Measurements from ENCODE around the gene NCAM2.

Gene NCAM2

GRCh38 chr21:21029164-21029563, 31.0 kb downstream of the NCAM2 start:
- DNase-seq, result no peak

GRCh38 chr21:21030311-21030710, 32.1 kb downstream of the NCAM2 start:
- no peak for DNase-seq

DNA sequence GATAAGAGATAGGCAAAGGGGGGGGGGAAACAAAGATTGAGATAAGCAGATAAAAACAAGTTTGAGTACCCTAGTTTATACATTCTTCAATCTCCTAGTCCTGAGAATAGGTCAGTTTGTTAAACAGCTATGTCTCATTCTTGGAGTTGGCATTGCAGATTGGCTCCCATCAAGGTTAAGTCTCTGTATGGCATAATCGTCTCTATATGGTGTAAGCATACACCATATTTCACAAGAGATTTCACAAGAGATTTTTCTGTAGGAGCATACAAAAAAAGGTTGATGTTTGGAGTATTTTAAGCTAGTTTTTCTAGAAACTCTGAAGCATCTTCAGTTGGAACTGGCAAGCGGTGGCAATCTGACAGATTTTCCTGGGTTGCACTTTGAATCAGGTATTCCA, 35.8 kb downstream of the NCAM2 start:
- DNase-seq, result no peak

DNA sequence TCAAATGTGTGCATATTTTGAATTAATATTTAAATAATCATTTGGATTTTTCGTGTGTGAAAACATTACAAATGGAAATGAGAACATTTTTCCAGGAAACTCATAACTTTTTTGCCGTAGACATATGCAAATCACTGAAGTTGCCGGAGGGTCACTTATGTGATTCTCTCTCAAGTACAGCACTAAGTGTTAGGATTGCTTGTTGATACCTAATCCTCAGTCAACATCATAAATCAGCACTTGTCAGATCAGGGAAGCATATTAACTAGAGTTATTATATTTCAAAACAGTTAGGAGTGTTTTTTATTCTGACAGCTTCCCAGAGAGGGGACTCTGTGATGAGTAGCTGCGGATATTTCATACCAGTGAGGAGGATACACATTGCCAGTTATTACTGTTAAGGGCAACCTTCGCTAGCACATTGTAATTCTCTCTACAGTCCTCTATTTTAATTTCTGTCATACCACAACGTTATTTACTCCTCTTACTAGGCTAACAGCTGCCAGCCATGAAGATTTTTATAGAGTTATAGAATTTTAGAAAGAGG, 41.5 kb downstream of the NCAM2 start:
- DNase-seq, result no peak

DNA sequence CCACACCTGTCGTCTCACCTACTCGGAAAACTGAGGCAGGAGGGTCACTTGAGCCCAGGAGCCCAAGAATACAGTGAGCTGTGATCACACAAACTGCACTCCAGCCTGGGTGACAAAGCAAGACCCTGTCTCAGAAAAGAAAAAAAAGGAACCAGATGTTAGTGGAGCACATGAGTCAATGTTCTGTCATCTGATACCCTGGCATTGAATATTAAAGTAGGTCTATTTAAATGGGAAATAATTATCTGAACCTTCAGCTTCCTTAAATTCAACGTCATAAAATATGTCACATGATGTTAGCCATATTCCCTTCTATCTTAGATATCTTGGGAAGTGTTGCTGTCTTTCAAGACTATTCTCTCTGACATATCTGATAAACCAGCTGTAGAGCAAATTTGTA, 47.3 kb downstream of the NCAM2 start:
- no peak for DNase-seq

GRCh38 chr21:21046063-21046462, 47.9 kb downstream of the NCAM2 start:
- DNase-seq, result no peak

GRCh38 chr21:21051109-21052055, 53.2 kb downstream of the NCAM2 start:
- no peak for DNase-seq

GRCh38 chr21:21052672-21053071, 54.5 kb downstream of the NCAM2 start:
- DNase-seq, result no peak

DNA sequence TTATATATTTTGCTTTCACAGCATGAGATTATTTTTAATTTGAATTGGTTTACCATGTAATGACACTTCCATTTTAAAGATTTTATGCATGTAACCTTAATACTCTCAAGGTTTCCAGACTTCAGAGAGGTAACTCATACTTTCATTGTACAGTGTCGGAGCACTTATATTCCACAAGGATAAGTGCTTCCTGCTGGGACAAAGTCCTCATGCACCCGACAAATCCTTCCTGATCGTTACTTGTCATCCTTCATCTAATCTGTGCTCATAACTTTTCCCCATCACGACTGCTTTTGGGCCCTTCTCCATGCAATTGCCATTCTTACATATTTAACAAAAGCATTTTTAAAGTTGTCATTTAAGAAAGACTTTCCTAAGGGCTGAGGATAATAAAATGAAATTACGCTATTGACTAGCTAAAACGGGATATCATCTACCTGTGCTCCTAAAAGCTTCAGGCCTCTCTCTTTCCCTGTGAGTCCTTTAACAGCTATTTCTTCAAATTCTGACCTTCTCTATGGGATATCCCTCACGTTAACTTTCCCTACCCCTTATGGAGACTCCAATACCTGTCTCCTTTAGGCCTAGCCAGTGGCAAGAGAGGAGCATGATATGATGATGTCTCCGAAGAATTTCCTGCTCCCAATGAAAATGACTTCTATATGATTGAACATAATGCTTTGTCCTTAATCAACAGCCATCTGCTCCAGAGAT, 59.3 kb downstream of the NCAM2 start:
- DNase-seq, result no peak

- DNase-seq, result no peak
These were observed 65.6 kb downstream of the NCAM2 start for GRCh38 chr21:21063828-21064227.

- DNase-seq, result no peak
These were observed 66.1 kb downstream of the NCAM2 start for GRCh38 chr21:21064353-21064752.

- DNase-seq, result no peak
These were observed 69.2 kb downstream of the NCAM2 start for GRCh38 chr21:21067375-21067774.

DNA sequence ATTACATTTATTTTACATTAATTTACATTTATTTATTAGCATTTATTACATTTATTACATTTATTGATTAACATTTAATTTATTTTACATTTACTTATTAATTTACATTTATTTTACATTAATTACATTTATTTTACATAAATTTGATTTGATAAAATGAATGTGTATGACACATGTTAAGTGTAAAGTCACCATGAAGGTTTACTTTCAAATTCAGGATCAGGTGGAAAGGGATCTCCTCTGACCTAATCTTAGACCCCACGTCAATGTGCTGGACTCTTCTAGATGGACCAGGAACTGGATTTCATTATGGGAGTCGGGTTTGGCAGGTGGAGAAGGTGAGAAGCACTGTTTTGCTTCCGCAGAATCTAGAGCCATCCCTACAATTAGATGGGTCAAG, 76.1 kb downstream of the NCAM2 start:
- no peak for DNase-seq

GRCh38 chr21:21076051-21076450, 77.8 kb downstream of the NCAM2 start:
- DNase-seq, result no peak

GRCh38 chr21:21076491-21076890, 78.3 kb downstream of the NCAM2 start:
- no peak for DNase-seq

DNA sequence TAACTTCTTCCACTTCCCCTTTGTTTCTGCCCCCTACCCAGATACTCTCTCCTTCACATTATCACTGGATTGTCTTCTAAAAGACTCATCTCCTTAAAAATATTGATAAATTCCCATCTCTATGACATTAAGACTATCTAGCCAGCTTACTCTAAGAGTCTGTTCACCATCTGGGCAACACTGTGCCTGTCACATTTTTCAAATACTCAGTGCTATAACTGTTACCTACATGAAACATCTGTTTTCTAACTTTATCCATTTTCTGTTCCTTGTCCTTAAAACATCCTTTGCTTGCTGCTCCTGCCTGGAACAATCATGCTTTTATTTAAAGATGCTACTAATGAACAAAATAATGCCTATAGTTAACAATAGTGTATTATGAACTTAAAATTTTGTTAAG, 81.4 kb downstream of the NCAM2 start:
- DNase-seq, result no peak

DNA sequence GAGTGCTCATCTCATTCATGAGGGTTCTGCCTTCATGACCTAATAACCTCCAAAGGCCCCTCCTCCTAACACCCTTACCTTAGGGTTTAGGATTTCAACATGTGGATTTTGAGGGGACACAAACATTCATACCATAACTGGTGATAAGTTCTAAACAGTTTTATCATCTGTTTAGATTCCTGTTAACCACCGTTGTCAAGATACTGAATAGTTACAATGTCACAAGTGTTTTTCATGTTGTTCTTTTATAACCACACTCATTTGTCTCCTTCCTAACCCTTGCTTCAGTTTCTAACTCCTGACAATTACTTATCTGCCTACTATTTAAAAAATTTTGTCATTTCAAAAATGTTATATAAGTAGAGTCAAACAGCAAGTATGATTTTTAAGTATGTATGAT, 86.0 kb downstream of the NCAM2 start:
- no peak for DNase-seq

- DNase-seq, result no peak
These were observed 87.0 kb downstream of the NCAM2 start for GRCh38 chr21:21085206-21085605.

GRCh38 chr21:21096956-21097355, 98.7 kb downstream of the NCAM2 start:
- no peak for DNase-seq

GRCh38 chr21:21097466-21097865, 99.3 kb downstream of the NCAM2 start:
- DNase-seq, result no peak

DNA sequence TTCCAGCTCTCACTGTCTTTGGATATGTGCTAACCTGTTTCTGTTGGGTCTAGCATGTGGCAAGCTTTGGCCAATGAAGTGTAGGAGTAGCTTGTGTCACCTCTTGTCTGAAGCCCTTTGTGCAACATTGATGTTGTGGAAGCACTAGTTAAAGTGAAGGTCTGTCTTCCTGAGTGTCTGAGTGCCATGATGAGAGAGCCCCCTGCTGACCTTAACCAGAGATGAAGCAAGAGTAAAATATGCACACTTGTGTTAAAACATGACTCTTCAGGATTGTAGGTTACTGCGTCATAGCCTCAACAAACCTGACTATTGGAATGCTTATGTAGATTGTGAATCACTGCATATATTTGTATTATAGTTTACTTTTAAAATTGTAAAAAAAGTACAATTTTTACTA, 103.7 kb downstream of the NCAM2 start:
- no peak for DNase-seq

- DNase-seq, result no peak
These were observed 104.7 kb downstream of the NCAM2 start for GRCh38 chr21:21102896-21103295.

GRCh38 chr21:21103692-21104091, 105.5 kb downstream of the NCAM2 start:
- no peak for DNase-seq

DNA sequence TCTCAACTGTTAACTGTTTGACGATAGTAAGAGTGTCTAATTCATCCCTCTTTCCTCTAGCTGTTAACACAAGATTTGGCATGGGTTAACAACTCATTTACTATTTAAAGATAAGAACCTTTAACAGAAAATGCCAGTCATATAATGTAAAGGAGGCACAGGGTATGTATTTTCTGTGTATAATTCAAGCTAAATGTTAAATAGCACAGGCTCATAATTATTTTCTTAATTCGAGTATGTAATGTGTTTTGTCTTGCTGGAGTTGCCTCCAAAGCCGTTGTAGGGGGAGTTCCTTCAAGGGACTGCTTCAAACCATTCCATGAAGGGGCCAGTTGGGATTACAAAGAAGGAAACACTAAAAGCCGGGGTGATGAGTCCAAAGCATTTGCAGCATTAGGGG, 111.5 kb downstream of the NCAM2 start:
- no peak for DNase-seq
